GM19463 (cell line): ENCODE measurements around the gene SLC66A2.

Experiments used
- ATAC-seq: cut with Tn5 transposase; IDR thresholded peaks from one replicate; pipeline ENCODE4 v1.9.1; 2021; ENCODE audit warnings: mild to moderate bottlenecking, moderate library complexity; ENCODE audit not compliant: unreplicated experiment

Gene SLC66A2

GRCh38 chr18:79938196-79938595 is 13.3 kb downstream of the SLC66A2 start:
- no peak for ATAC-seq

- no peak for ATAC-seq
These were observed 14.2 kb downstream of the SLC66A2 start for GRCh38 chr18:79937103-79937860.

DNA sequence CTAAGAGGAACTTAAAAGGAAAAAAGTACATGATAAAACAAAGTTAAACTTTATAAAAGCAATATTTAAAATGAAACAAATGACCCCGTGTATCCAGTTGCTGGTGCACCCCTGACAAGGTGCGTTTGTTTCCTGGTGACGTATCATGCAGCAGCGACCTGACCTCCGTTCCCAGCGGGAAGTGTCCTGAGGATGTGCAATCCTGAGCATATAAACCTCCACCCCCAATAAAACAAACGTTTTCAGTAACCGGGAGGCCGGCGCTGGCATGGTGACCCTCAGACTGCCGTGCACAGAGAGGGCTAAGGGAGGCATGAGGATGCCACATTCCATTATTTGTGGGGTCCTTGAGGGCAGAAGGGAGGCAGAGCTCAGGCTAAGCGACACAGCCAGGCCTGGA is 14.8 kb downstream of the SLC66A2 start:
- no peak for ATAC-seq

DNA sequence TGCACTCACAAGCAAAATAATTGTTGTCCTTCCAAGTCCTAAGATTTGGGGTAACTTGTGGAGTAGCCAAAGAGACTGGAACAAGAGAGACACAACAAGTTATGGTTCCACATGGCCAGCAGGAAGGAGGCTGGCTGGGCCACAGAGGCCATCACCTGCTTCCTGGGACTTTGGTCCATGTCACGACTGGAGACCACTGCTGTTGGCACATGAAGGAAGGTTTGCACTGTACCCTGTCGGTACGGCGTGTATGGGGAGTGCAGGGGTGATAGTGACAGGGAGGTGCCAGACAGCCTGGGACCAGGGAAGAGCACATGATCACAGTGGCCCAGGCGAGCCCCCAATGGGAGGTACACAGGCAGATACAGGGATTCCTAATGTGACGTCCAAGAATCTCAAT is 15.5 kb downstream of the SLC66A2 start:
- no peak for ATAC-seq

- no peak for ATAC-seq
These were observed 16.0 kb downstream of the SLC66A2 start for GRCh38 chr18:79935499-79935898.

- no peak for ATAC-seq
These were observed 16.4 kb downstream of the SLC66A2 start for GRCh38 chr18:79935098-79935480.

DNA sequence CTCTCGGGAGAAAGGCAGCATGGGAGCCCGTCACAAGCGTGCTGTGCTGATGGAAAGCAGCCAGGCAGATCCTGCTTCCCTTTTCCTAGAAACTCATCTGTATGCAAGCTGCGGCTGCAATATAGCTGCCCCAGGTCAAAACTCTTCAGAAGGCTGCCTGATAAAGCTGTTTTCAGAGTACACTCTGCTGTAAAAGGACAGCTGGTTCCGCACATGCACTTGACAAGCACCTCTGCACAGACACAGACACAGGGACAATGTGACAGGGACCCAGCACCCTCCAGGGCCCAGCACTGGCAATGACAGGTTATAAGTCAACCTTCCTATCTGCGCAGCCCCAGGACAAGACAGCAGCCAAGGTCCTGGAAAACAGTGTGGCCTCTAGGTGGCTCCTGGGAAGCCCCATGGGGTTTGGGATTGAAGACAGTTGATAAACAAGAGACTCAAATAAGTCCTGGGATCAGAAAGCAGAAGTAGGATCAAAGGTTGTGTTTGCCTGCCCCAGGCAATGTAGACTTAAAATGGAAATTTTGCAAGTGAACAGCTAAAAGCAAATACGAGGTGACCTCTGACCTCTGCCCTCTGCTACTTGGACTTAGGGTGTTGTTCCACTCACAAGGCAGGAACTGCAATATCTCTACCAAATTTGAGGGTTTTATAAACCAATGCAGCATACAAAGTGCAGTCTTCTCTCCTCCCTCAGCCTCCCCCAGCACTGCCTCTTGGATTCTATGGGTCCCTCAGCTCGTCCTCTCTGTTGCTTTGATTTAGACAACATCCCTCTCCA is 16.9 kb downstream of the SLC66A2 start:
- no peak for ATAC-seq

GRCh38 chr18:79933765-79934164 is 17.7 kb downstream of the SLC66A2 start:
- ATAC-seq, result no peak

- no peak for ATAC-seq
These were observed 18.5 kb downstream of the SLC66A2 start for GRCh38 chr18:79932907-79933306.

DNA sequence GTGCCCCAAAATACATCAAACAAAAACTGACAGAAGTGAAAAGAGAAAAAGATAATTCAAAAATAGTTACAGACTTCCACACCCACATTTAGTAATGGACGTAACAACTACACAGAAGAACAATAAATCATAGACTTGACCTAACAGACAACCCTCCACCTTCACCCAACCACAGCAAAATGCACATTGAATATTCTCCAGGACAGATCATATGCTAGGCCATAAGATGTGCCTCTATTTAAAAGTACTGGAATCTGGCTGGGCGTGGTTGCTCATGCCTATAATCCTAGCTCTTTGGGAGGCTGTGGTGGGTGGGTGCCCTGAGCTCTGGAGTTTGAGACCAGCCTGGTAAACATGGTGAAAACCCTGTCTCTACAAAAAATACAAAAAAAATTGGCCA is 20.0 kb downstream of the SLC66A2 start:
- no peak for ATAC-seq

DNA sequence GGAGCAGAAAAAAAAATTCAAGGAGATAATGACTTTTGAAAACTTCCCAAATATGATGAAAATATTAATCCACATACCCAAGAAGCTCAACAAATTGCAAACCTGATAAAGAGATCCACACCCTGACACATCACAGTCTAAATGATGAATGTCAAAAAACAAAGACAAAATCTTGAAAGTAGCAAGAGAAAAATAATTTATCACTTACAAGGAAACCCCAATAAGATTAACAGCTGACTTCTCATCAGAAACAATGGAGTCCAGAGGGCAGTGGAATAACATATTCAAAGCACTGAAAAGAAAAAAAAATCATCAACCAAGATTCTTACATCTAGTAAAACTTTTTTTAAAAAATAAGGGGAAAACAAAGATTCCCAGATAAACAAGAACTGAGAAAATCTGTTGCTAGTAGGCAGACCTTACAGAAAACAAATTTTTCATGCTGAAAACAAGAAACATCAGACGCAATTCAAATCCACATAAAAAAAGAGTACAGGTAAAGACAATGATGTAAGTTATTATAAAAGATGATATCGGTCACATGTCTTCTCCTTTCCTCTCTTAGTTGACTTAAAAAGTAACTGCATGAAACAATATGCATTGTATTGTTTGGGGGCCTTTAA is 21.3 kb downstream of the SLC66A2 start:
- ATAC-seq, result no peak

DNA sequence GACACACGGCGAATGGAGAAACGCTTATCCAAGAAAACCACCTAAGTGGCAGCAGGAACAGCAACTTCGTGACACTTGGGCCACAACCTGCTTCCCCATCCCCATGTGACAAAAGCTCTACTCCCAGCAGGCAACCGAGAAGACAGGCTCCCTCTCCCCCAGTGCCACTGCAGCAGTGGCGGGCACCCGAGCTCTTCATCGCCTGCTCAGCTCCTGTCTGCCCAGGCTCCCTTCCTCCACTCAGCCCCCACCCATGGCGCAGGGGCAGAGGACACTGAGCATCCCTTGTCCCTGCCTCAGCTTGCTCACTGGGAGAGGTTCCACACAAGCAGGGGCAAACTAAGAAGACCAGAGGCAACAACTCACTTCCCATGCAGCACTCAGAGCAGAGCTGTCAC is 22.9 kb downstream of the SLC66A2 start:
- no peak for ATAC-seq

DNA sequence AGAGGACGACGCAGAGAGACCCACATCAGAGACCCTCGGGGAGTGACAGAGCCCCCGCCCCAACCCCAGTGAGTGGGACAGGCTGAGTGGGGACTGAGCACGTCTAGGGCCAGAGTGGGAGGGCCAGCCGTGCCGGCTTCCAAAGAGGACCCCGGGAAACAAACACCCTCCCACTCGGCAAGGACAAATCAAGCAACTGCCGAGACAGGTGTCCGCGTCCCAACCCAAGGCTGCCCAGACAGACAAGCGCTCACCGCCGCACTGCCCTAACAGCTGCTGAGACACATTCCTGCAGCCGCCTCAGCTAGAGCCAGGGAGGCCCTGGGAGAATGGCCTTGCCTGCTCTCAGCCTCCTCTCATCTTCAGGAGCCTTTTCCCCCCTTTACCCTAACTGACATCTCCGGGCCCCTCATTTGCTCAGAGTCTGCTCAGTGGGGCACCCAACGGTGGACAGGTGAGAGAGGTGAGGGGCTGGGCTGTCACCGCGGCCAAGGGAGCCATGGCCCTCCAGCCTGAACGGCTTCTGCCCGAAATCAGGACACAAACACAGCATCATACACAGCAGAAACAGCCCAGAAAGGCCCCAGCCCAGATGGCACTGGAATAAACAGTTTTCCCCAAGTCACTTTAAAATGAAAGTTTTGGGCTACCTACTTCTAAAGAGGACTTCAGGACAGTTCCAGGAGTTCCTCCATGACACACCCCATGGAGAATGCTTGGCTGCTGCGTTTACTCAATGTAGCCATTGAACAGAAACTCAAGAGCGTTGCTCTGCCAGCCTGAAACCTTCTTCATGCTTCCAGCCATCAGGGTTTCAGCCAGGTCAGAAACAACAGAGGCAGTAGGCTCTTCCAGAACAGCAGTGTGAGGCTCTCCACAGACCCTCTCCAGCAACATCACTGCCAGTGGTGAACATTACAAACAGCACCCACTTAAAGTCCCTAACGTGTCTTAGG is 23.6 kb downstream of the SLC66A2 start:
- ATAC-seq, result no peak

GRCh38 chr18:79926715-79927606 is 24.5 kb downstream of the SLC66A2 start:
- ATAC-seq, result no peak

DNA sequence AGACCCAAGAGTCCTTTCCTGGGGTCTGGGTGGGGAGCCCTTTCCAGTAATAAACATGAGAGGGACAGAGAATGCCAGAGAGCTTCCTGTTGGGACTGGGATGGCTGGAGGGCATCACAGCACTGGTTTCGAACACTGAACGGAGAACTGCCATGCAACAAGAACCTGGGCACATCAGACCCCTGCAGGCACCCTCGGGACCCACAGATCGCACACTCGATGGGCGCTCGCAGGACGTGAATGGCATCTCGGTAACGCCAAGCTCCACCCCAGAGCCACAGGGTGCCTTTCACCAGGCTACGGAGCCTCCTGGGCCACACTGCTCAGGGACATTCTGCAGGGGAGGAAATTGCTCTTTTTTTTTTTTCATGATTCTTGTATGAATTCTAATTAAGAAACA is 25.1 kb downstream of the SLC66A2 start:
- ATAC-seq, result no peak

- no peak for ATAC-seq
These were observed 26.4 kb downstream of the SLC66A2 start for GRCh38 chr18:79924814-79925731.

- no peak for ATAC-seq
These were observed 27.4 kb downstream of the SLC66A2 start for GRCh38 chr18:79923896-79924585.

DNA sequence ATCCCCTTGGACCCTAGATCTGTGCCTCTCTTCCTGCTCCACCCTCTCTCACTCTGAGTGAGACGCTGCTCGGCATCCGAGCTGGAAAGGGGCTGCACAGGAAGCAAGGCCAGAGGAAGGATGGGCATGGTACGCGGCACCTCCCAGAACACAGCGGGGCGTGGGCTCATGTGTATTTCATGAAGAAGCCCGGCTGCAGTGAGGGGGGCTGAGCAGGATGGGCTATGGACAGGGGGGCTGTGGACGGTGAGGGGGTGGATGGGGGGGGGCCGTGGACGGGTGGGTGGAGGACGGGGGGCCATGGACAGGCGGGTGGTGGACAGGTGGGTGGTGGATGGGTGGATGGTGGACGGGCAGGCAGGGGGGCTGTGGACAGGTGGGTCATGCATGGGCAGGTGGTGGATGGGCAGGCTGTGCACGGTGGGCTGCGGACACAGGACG is 28.5 kb downstream of the SLC66A2 start:
- no peak for ATAC-seq
